ENCODE data around the gene CALM3.
"Not testable (repeated sequence)": the region's sequence is repeated elsewhere in the genome, so short reads cannot be mapped to it uniquely, and the experiment has no call there.

DNA sequence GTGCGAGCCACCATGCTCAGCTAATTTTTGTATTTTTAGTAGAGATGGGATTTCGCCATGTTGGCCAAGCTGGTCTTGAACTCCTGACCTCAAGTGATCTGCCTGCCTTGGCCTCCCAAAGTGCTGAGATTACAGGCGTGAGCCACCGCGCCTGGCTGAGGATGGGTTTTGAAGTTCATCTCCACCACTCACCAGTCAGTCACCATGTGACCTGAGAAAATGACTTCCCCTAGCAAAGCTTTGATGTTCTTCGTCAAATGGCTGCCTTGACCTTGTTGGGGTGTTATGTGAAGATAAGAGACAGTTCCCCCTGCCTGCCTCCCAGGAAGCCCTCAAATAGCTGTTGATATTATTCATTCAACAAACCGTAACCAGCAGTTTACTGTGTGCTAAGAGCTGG lies 27.8 kb downstream of the CALM3 start:
- TF ChIP-seq POLR2AphosphoS5 (IDR thresholded peaks at IDR 0.05); POLR2A (IDR thresholded peaks at IDR 0.05; ENCODE audit: low read depth); EP300 (IDR thresholded peaks at IDR 0.05): not testable (repeated sequence)
- TF ChIP-seq, protein P1, sequence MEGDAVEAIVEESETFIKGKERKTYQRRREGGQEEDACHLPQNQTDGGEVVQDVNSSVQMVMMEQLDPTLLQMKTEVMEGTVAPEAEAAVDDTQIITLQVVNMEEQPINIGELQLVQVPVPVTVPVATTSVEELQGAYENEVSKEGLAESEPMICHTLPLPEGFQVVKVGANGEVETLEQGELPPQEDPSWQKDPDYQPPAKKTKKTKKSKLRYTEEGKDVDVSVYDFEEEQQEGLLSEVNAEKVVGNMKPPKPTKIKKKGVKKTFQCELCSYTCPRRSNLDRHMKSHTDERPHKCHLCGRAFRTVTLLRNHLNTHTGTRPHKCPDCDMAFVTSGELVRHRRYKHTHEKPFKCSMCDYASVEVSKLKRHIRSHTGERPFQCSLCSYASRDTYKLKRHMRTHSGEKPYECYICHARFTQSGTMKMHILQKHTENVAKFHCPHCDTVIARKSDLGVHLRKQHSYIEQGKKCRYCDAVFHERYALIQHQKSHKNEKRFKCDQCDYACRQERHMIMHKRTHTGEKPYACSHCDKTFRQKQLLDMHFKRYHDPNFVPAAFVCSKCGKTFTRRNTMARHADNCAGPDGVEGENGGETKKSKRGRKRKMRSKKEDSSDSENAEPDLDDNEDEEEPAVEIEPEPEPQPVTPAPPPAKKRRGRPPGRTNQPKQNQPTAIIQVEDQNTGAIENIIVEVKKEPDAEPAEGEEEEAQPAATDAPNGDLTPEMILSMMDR (IDR thresholded peaks at IDR 0.05): not testable (repeated sequence)

Measured in esophagus muscularis mucosa (tissue), 4 donors.